Testis (tissue), 2 donors: ENCODE data around the gene HAUS7.

Experiments used
- CTCF ChIP-seq, 3 experiments: fragments of 450-650 bp in 2 of 3; fragments of 200-600 bp in 1 of 3; sonication (generic) in 1 of 3; IDR thresholded peaks; one replicate each; pipeline ENCODE4 v1.5.1; 2016 to 2019; ENCODE audit warnings: antibody characterized with exemption in 3 of 3, mild to moderate bottlenecking in 2 of 3, moderate library complexity in 1 of 3
- POLR2A ChIP-seq: fragments of 450-650 bp; IDR thresholded peaks from one replicate; pipeline ENCODE4 v1.6.1; 2017; ENCODE audit warnings: antibody characterized with exemption, mild to moderate bottlenecking, moderate library complexity

- TF ChIP-seq CTCF (IDR thresholded peaks at IDR 0.05) (no peak), POLR2A (no peak)
Observed at GRCh38 chrX:153487590-153488071, 17.3 kb upstream of the HAUS7 start.
